Right lobe of liver (tissue), 4 donors: ENCODE results near the gene TNP1.

Experiments used
- CTCF ChIP-seq, 4 donors: fragments of 200-600 bp in 3 of 4; fragments of 450-650 bp in 1 of 4; IDR thresholded peaks; one replicate each; pipeline versions ENCODE4 v1.5.1 to v1.8.0; 2016 to 2022; ENCODE audit warnings: antibody characterized with exemption in 4 of 4, mild to moderate bottlenecking in 2 of 4
- POLR2A ChIP-seq: fragments of 450-650 bp; IDR thresholded peaks from one replicate; pipeline ENCODE4 v1.6.1; 2017; ENCODE audit warnings: antibody characterized with exemption, mild to moderate bottlenecking
- donor health status: DM: no; HTN: no; CAD: no.
- donor health status: DM: no; HTN: no; CAD: no.
- donor health status: DM: no; HTN: yes; CAD: no.

- TF ChIP-seq CTCF (IDR thresholded peaks at IDR 0.05) (no peak), POLR2A (no peak)
Observed at GRCh38 chr2:216875862-216876261, 16.0 kb upstream of the TNP1 start.
